ENCODE measurements around the gene NACC2.

- TF ChIP-seq CTCF (IDR thresholded peaks at IDR 0.05; ENCODE audit: low read depth, low read length, poor library complexity, severe bottlenecking) (no peak), EZH2phosphoT487 (IDR thresholded peaks at IDR 0.05; ENCODE audit: borderline replicate concordance, low read length) (no peak)
Observed at GRCh38 chr9:136093995-136094881, 851 bp downstream of the NACC2 start.

Measured in DOHH2 (cell line).